Fibroblast of the conjunctiva (primary cell): ENCODE data around the gene CEACAM16.
"Not testable (repeated sequence)": the region's sequence is repeated elsewhere in the genome, so short reads cannot be mapped to it uniquely, and the experiment has no call there.

Experiments used
- DNase-seq: peaks from one replicate; pipeline ENCODE4 v3.0.0-alpha.2; 2010; ENCODE audit warnings: low read depth

The CEACAM16 gene, protein sequence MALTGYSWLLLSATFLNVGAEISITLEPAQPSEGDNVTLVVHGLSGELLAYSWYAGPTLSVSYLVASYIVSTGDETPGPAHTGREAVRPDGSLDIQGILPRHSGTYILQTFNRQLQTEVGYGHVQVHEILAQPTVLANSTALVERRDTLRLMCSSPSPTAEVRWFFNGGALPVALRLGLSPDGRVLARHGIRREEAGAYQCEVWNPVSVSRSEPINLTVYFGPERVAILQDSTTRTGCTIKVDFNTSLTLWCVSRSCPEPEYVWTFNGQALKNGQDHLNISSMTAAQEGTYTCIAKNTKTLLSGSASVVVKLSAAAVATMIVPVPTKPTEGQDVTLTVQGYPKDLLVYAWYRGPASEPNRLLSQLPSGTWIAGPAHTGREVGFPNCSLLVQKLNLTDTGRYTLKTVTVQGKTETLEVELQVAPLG

DNA sequence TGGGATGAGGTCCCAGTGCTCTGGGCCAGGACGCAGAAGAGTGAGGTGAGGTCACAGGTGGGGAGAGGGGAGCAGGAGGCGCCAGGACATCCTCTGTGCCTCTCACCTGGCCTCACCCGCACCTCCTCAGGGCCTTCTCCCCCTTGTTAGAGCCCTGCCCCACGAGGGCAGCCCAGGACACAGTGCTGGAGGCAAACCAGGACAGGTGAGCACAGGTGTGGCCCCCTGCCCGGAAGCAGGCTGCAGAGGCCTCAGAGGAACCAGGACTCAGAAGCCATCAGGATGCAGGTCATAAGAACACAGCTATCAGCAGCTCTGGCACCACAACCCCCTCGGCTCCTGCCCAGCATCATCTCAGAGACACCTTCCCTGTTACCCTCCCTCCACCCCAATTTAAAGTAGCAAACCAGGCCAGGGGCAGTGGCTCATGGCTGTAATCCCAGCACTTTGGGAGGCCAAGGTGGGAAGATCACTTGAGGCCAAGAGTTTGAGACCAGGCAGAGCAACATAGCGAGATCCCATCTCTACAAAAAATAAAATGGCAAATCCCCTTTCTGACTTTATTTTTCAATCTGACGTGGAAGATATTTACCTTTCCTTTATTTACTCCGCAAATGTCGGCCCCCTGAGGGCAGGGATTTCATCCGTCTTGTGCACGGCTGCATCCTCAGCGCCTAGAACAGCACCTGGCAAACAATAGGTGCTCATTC is at the start of gene CEACAM16:
Gene CEACAM16, plus strand, starts transcription at position 660 of the 710 bp plus-strand sequence. CDS start 2,306 bp downstream, outside the sequence.
- no peak for DNase-seq

DNA sequence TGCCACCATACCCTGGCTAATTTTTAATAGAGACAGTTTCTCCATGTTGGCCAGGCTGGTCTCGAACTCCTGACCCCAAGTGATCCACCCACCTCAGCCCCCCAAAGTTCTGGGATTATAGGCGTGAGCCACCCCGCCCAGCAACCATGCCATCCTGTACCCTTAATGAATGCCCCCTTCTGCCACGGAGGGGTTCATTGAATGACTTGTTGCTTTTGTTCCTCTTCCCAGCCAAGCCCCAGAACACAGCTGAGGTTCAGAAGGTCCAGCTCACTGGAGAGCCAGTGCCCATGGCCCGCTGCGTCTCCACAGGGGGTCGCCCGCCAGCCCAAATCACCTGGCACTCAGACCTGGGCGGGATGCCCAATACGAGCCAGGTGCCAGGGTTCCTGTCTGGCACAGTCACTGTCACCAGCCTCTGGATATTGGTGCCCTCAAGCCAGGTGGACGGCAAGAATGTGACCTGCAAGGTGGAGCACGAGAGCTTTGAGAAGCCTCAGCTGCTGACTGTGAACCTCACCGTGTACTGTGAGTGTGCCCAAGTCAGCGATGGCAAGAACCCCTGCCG is 49.3 kb upstream of the CEACAM16 start:
- no peak for DNase-seq

GRCh38 chr19:44653343-44653742 is 45.6 kb upstream of the CEACAM16 start:
- no peak for DNase-seq

- DNase-seq, result no peak
Observed at GRCh38 chr19:44653977-44654774, 44.8 kb upstream of the CEACAM16 start.

- DNase-seq, result peak; percentile 69
Observed at GRCh38 chr19:44657211-44657921, 41.6 kb upstream of the CEACAM16 start.

GRCh38 chr19:44658069-44658733 is 40.8 kb upstream of the CEACAM16 start:
- no peak for DNase-seq

GRCh38 chr19:44660081-44660480 is 38.9 kb upstream of the CEACAM16 start:
- DNase-seq, result no peak

GRCh38 chr19:44661205-44661604 is 37.7 kb upstream of the CEACAM16 start:
- no peak for DNase-seq

- no peak for DNase-seq
Observed at GRCh38 chr19:44661904-44662303, 37.0 kb upstream of the CEACAM16 start.

GRCh38 chr19:44662691-44663385 is 36.1 kb upstream of the CEACAM16 start:
- DNase-seq, result no peak

DNA sequence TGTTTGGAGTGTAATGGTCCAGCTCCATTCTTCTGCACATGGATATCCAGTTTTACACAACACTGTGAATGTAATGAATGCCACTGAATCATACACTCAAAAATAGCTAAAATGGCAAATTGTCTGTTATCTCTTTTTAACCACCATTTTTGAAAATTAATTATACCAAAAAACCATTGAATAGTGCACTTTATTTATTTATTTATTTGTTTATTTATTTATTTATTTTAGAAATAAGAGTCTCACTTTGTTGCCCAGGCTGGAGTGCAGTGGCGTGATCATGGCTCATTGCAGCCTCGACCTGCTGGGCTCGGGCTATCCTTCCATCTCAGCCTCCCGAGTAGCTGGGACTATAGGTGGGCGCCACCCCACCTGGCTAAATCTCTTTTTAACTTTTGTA is 35.0 kb upstream of the CEACAM16 start:
- DNase-seq, result no peak

DNA sequence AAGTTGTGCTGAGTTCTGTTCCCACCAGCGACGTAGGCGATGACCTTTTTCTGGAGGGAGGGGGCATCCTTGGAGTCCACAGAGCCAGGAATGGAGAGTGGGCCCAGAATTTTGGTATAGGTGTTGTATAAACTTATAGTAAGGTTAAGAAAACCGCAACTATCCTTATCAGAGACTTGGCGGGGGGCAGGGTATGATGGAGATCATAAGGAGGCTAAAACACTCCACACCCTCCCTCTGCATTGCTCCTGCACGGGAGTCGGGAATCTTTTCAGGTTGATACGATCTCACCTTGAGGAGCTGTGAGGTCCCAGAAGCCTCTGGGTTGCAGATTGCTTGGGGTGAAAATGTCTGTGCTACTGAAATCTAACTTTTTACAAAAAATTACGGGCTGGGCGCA is 34.0 kb upstream of the CEACAM16 start:
- DNase-seq, result no peak

GRCh38 chr19:44666852-44667556 is 31.9 kb upstream of the CEACAM16 start:
- no peak for DNase-seq

DNA sequence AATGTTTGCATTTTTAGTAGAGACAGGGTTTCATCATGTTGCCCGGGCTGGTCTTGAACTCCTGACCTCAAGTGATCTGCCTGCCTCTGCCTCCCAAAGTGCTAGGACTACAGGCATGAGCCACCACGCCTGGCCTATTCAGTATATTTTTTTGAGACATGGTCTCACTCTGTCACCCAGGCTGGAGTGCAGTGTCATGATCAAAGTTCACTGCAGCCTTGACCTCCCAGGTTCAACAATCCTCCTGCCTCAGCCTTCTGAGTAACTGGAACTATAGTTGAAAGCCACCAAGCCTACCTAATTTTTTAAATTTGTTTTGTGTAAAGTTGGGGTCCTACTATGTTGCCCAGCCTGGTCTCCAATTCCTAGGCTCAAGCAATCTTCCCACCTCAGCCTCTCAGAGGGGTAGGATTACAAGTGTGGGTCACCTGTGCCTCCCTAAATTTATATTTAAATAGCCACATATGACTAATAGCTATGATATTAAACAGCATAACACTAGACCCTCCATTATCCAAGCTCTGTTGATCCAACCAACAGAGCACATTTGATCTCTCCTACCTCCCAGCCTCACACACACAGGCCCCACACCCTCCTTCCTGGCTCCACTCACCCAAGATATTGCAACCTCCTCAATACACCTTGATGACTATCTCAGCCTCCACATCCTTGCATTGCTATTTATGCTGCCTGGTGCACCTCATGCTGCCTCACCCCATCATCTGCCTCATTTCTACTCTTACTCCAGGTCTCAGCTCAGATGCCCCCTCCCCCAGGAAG is 29.8 kb upstream of the CEACAM16 start:
- no peak for DNase-seq

DNA sequence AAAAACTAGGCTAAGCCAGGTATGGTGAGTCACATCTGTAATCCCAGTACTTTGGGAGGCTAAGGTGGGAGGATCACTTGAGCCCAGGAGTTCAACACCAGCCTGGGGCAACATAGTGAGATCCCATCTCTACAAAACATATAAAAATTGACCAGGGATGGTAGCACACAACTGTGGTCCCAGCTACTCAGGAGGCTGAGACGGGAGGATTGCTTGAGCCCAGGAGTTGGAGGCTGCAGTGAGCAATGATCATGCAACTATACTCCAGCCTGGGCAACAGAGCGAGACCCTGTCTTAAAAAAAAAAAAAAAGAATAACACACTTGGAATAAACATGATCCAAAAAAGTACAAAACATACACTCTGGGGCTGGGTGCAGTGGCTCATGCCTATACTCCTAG is 28.9 kb upstream of the CEACAM16 start:
- not testable (repeated sequence) for DNase-seq

DNA sequence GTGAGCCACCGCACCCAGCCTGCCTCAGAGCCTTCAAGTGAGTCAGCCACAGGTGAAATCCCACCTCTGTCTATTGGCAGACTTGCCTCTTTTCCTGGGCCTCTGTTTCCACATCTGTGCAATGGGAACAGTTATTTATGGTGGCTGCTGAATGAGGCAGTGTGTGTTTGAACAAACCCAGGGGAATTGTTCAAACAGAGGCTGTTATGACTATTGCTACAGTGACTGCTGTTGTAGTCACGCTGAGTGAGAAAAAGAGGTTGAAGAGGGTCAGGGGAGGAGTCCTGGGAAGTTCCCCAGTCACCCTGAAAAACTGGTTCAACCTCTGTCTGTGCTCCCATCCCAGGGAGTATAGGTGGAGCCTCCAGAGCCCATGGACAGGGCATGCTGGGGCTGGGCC is 27.6 kb upstream of the CEACAM16 start, which contains the start of gene CEACAM19:
Gene CEACAM19, plus strand, starts transcription at position 83 of the 400 bp plus-strand sequence. CDS start 450 bp downstream, outside the sequence.
- no peak for DNase-seq

GRCh38 chr19:44672226-44672625 is 26.7 kb upstream of the CEACAM16 start:
- DNase-seq, result no peak

- DNase-seq, result no peak
Observed at GRCh38 chr19:44673510-44673909, 25.4 kb upstream of the CEACAM16 start.

GRCh38 chr19:44675521-44675920 is 23.4 kb upstream of the CEACAM16 start:
- DNase-seq, result no peak
